A549 (cell line): ENCODE measurements around the gene RBBP8.

Source experiments
- BHLHE40 ChIP-seq: IDR thresholded peaks from 2 replicates; pipeline ENCODE4 v1.6.1; 2012; ENCODE audit warnings: low read depth, low read length, inconsistent platforms
- CHD2 ChIP-seq: fragments of 150-350 bp; IDR thresholded peaks from 2 replicates; pipeline ENCODE4 v1.6.1; 2014; ENCODE audit warnings: low read length; ENCODE audit not compliant: partially characterized antibody
- HEYL ChIP-seq: fragments of 250-450 bp; sonication (Bioruptor Pico); IDR thresholded peaks from 2 replicates; pipeline ENCODE4 v1.8.0; 2021; ENCODE audit warnings: mild to moderate bottlenecking, moderate library complexity
- POLR2A ChIP-seq: IDR thresholded peaks from 2 replicates; pipeline ENCODE4 v1.6.1; 2012; ENCODE audit warnings: mild to moderate bottlenecking, low read length
- ZSCAN20 ChIP-seq: fragments of 250-450 bp; sonication (Bioruptor Pico); IDR thresholded peaks from 2 replicates; pipeline ENCODE4 v1.8.0; 2022; ENCODE audit warnings: mild to moderate bottlenecking, moderate library complexity
- TF ChIP-seq, protein P1 (sequence below): fragments of >200 bp; sonication (Bioruptor Twin); formaldehyde crosslinking; IDR thresholded peaks from 3 replicates; pipeline ENCODE4 v1.5.1; 2016
- TF ChIP-seq, protein P2 (sequence below): fragments of >200 bp; sonication (Bioruptor Twin); formaldehyde crosslinking; IDR thresholded peaks from 3 replicates; pipeline ENCODE4 v1.6.1; 2016
- TF ChIP-seq, protein P3 (sequence below): fragments of 200-600 bp; sonication (generic); IDR thresholded peaks from 2 replicates; pipeline ENCODE4 v1.6.1; 2016; ENCODE audit warnings: antibody characterized with exemption, mild to moderate bottlenecking, moderate library complexity
- TF ChIP-seq, protein P4 (sequence below): fragments of 250-450 bp; sonication (Bioruptor Pico); IDR thresholded peaks from 2 replicates; pipeline ENCODE4 v1.5.0; 2021; ENCODE audit warnings: mild to moderate bottlenecking, moderate library complexity, borderline replicate concordance
- TF ChIP-seq, protein P5 (sequence below): fragments of 150-350 bp; IDR thresholded peaks from 2 replicates; pipeline ENCODE4 v1.6.1; 2014; ENCODE audit warnings: low read depth, mild to moderate bottlenecking, low read length

DNA sequence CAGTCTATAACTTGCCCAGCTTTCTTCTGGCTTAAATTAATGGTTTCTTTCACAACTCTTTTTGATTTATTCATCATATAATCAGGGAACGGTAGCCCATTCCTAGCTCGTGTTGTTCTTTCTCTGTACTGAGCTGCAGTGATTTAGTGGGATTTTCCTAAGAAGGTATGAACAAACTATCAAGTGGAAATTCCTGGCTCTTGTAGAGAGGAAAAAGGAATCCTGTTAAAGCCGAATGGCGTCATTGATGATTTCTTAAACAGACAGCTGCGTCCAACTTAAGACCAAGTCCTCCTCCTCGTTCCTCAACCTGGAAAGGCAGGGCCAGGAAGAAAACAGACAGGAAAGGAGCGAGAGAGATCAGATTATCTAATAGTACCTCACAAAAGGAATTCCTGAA is 132.9 kb downstream of the RBBP8 start:
- TF ChIP-seq, protein P1, sequence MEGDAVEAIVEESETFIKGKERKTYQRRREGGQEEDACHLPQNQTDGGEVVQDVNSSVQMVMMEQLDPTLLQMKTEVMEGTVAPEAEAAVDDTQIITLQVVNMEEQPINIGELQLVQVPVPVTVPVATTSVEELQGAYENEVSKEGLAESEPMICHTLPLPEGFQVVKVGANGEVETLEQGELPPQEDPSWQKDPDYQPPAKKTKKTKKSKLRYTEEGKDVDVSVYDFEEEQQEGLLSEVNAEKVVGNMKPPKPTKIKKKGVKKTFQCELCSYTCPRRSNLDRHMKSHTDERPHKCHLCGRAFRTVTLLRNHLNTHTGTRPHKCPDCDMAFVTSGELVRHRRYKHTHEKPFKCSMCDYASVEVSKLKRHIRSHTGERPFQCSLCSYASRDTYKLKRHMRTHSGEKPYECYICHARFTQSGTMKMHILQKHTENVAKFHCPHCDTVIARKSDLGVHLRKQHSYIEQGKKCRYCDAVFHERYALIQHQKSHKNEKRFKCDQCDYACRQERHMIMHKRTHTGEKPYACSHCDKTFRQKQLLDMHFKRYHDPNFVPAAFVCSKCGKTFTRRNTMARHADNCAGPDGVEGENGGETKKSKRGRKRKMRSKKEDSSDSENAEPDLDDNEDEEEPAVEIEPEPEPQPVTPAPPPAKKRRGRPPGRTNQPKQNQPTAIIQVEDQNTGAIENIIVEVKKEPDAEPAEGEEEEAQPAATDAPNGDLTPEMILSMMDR: no peak
- TF ChIP-seq, protein P2, sequence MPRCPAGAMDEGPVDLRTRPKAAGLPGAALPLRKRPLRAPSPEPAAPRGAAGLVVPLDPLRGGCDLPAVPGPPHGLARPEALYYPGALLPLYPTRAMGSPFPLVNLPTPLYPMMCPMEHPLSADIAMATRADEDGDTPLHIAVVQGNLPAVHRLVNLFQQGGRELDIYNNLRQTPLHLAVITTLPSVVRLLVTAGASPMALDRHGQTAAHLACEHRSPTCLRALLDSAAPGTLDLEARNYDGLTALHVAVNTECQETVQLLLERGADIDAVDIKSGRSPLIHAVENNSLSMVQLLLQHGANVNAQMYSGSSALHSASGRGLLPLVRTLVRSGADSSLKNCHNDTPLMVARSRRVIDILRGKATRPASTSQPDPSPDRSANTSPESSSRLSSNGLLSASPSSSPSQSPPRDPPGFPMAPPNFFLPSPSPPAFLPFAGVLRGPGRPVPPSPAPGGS: no peak
- TF ChIP-seq, protein P3, sequence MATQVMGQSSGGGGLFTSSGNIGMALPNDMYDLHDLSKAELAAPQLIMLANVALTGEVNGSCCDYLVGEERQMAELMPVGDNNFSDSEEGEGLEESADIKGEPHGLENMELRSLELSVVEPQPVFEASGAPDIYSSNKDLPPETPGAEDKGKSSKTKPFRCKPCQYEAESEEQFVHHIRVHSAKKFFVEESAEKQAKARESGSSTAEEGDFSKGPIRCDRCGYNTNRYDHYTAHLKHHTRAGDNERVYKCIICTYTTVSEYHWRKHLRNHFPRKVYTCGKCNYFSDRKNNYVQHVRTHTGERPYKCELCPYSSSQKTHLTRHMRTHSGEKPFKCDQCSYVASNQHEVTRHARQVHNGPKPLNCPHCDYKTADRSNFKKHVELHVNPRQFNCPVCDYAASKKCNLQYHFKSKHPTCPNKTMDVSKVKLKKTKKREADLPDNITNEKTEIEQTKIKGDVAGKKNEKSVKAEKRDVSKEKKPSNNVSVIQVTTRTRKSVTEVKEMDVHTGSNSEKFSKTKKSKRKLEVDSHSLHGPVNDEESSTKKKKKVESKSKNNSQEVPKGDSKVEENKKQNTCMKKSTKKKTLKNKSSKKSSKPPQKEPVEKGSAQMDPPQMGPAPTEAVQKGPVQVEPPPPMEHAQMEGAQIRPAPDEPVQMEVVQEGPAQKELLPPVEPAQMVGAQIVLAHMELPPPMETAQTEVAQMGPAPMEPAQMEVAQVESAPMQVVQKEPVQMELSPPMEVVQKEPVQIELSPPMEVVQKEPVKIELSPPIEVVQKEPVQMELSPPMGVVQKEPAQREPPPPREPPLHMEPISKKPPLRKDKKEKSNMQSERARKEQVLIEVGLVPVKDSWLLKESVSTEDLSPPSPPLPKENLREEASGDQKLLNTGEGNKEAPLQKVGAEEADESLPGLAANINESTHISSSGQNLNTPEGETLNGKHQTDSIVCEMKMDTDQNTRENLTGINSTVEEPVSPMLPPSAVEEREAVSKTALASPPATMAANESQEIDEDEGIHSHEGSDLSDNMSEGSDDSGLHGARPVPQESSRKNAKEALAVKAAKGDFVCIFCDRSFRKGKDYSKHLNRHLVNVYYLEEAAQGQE: no peak
- no peak for TF ChIP-seq POLR2A
- TF ChIP-seq BHLHE40: no peak
- TF ChIP-seq HEYL (CRISPR knock-in tag): no peak
- TF ChIP-seq, protein P4, sequence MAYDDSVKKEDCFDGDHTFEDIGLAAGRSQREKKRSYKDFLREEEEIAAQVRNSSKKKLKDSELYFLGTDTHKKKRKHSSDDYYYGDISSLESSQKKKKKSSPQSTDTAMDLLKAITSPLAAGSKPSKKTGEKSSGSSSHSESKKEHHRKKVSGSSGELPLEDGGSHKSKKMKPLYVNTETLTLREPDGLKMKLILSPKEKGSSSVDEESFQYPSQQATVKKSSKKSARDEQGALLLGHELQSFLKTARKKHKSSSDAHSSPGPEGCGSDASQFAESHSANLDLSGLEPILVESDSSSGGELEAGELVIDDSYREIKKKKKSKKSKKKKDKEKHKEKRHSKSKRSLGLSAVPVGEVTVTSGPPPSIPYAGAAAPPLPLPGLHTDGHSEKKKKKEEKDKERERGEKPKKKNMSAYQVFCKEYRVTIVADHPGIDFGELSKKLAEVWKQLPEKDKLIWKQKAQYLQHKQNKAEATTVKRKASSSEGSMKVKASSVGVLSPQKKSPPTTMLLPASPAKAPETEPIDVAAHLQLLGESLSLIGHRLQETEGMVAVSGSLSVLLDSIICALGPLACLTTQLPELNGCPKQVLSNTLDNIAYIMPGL (CRISPR knock-in tag): no peak
- TF ChIP-seq, protein P5, sequence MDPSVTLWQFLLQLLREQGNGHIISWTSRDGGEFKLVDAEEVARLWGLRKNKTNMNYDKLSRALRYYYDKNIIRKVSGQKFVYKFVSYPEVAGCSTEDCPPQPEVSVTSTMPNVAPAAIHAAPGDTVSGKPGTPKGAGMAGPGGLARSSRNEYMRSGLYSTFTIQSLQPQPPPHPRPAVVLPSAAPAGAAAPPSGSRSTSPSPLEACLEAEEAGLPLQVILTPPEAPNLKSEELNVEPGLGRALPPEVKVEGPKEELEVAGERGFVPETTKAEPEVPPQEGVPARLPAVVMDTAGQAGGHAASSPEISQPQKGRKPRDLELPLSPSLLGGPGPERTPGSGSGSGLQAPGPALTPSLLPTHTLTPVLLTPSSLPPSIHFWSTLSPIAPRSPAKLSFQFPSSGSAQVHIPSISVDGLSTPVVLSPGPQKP: no peak
- no peak for TF ChIP-seq ZSCAN20 (CRISPR knock-in tag)
- TF ChIP-seq CHD2: no peak
